Middle frontal gyrus (tissue), 1 donor: ENCODE measurements around the gene CCDC92.
"Not testable (repeated sequence)": the region's sequence is repeated elsewhere in the genome, so short reads cannot be mapped to it uniquely, and the experiment has no call there.

ENCODE experiments used
- DNase-seq: peaks from one replicate; pipeline ENCODE4 v3.0.0-alpha.2; 2015; ENCODE audit warnings: low spot score; ENCODE audit errors: extremely low spot score

CCDC92 gene

DNA sequence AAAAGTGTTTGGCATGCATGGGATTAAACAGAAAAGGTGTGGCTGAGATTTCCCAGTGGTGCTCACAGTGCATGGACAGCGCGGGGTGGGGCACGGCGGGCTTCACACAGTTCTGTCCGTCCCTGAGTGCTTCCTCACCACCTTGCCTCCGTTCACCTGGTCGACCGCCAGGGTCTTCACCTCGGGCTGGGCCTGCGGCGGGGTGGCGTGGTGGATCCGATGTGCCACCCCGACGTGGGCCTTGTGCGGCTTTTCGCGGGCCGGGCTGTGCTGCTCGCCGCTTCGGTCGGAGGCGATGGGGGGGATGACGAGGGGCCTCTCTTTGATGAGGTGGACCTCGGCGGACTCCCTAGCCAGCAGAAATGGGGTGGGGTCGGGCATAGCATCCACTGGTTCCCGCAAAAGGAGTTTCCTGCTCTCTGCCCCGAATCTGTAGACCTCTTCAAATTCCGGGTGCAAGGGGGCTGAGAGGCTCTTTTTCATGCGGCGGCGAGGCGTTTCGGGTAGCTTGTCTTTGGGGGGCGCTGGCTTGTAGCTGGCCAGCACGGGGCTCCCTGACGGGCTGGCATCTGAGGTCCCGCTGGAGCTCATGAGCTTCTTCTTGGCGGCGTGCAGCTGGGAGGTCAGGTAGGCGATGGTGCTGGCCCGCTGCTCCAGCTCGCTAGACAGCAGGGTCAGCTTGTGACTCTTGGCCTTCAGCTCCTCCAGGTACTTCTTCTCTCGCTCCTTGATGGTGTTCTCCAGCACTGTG lies 35.5 kb downstream of the CCDC92 start:
- no peak for DNase-seq

GRCh38 chr12:123936471-123936870 lies 36.2 kb downstream of the CCDC92 start:
- no peak for DNase-seq

GRCh38 chr12:123935956-123936355 lies 36.7 kb downstream of the CCDC92 start:
- no peak for DNase-seq

- DNase-seq, result no peak
These were observed 37.8 kb downstream of the CCDC92 start for GRCh38 chr12:123934829-123935228.

GRCh38 chr12:123934016-123934620 lies 38.5 kb downstream of the CCDC92 start:
- DNase-seq, result no peak

DNA sequence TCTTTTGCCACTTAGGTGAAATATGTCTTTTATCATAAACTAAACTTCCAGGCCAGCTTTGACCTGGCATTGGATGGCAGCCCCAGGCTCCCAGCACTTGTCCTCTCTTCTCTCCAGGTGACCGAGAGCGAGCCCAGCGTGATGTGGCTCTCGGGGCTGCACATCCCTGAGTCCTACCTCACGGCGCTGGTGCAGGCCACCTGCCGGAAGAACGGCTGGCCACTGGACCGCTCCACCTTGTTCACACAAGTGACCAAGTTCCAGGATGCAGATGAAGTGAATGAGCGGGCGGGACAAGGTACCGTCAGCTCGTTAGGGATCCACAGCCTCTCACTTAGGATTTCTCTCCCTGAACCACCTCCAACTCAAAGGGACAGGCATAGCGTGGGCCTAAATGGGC lies 39.4 kb downstream of the CCDC92 start:
- DNase-seq, result no peak

GRCh38 chr12:123931686-123932321 lies 40.8 kb downstream of the CCDC92 start:
- no peak for DNase-seq

DNA sequence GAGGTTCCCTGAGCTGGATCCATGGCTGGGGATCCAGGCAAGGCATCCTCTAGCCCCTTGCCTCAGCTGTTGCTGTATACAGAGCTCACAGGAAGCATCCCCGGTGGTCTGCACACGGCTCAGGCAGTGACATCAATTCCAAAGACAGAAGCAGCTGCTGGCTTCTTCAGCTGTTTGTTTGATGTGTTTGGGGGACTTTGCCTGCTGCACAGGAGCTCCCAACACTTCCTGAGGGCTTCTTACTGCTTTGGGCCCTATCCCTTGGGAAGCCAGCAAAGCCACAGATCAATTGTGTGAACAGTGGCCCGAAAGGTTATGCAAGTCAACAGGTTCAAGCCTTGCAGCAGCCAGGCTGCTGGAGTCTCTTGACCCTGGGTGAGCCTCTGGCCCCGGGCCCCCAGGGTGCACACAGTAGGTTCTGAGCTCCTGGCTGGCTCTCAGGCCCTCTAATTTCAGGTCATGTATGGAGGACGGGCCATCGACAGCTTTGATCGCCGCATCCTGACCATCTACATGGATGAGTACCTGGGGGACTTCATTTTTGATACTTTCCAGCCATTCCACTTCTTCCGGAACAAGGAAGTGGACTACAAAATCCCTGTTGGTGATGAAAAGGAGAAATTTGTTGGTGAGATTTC lies 42.6 kb downstream of the CCDC92 start:
- no peak for DNase-seq

GRCh38 chr12:123928897-123929296 lies 43.7 kb downstream of the CCDC92 start:
- no peak for DNase-seq

- DNase-seq, result no peak
These were observed 44.3 kb downstream of the CCDC92 start for GRCh38 chr12:123928274-123928865.

- no peak for DNase-seq
These were observed 48.1 kb downstream of the CCDC92 start for GRCh38 chr12:123924539-123924938.

DNA sequence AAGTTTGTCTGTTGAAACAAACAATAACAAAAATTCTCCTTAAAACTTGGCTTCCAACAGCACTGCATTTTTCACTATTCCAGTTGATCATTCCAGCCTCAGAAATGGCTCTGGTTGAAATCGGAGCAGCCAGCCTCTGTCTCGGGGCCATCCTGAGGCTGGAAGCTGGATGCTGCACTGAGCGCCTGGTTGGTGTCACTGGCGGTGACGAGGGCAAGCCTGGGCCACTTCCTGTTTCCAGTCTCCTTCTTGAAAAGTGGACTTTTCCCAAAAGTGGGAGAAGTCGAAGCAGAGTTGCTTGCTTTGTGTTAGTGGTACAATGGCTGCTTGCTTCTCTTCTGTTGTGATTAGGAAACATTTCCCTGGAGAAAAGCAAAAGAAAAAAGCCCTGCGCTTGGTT lies 48.7 kb downstream of the CCDC92 start:
- no peak for DNase-seq

DNA sequence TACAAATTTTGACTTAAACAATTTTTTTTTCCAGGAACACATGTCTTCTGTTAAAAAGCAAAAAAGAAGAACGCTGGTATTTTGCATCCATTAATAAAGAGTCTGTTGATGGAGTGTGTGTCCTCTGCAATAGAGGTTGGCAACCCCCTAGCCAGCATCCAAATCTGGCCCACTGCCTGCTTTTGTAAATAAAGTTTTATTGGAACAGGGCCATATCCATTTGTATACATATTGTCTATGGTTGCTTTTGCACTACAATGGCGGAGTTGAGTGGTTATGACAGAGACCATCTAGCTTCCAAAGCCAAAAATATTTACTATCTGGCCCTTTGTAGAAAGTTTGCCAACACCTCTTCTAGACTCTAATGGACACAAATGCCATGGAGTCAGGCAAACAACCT lies 49.6 kb downstream of the CCDC92 start:
- DNase-seq, result no peak

GRCh38 chr12:123919980-123920360 lies 52.7 kb downstream of the CCDC92 start:
- DNase-seq, result no peak

DNA sequence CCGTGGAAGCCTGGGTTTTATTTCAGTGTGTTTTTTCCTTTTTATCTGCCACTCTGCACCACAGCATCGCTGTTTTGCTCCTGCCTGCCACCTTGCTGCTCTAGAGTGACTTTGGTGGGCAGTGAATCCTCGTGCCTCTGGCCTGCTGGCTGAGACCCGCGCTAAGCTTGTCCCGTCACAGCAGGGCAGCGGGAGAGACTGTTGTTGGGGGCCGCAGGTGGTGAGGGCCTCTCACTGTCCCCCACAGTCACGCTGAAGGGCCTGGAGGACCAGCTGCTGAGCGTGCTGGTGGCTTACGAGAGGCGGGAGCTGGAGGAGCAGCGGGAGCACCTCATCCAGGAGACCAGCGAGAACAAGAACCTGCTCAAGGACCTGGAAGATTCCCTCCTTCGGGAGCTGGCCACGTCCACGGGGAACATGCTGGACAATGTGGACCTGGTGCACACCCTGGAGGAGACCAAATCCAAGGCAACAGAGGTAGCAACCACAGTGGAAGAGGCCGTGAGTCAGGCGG lies 55.2 kb downstream of the CCDC92 start:
- DNase-seq, result no peak

DNA sequence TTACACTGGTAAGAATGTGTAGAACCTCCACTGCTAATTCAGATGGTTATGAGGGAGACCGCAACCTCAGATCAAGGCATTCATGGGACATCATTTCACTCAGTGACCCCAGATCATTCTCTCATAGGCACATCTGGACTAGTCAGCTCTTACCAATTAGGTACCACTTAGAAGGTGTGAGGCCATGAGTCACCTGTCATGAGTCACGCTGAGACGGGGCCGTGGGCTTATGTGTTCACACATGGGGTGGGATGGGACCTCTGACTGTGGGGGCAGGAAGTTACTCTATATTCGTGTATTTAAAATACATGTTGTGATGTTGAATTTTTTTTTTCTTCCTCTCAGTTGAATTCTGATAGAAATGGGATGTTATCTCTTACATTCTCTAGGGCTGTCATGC lies 55.9 kb downstream of the CCDC92 start:
- DNase-seq, result no peak

DNA sequence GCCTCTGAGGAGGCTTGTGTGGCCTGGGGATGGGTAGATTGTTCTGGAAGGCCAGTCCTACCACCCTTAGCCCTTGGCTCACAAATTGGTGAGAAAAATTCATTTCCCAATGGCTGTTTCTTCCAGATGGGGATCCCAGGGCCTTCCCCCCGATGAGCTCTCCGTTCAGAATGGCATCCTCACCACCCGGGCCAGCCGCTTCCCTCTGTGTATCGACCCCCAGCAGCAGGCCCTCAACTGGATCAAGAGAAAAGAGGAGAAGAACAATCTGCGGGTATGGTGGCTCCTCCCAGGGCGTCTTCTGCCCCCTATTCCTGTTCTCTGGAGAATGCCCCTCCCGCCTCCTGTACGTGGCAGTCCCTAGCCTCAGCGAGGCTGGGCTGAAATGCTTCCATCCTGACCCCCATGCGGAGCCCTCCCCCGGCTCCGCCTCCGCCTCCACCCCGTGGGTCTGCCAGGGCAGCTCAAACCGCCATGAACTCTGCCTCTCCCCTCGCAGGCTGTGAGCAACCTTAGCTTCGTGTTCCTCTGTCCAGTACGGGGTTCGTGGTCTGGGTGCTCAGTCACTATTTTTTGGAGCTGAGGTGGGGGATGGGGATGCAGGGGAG lies 57.8 kb downstream of the CCDC92 start:
- DNase-seq, result no peak

GRCh38 chr12:123912415-123913380 lies 59.9 kb downstream of the CCDC92 start:
- DNase-seq, result no peak

GRCh38 chr12:123911672-123912409 lies 60.8 kb downstream of the CCDC92 start:
- not testable (repeated sequence) for DNase-seq
